DLD1 (cell line): ENCODE data around the gene MAPK8IP3.

ENCODE experiments used
- in situ Hi-C: cut with HindIII; loops from 2 replicates; pipeline ENCODE4 v1.10.0; 2017; ENCODE audit warnings: low sequenced_read_pairs

The MAPK8IP3 gene

DNA sequence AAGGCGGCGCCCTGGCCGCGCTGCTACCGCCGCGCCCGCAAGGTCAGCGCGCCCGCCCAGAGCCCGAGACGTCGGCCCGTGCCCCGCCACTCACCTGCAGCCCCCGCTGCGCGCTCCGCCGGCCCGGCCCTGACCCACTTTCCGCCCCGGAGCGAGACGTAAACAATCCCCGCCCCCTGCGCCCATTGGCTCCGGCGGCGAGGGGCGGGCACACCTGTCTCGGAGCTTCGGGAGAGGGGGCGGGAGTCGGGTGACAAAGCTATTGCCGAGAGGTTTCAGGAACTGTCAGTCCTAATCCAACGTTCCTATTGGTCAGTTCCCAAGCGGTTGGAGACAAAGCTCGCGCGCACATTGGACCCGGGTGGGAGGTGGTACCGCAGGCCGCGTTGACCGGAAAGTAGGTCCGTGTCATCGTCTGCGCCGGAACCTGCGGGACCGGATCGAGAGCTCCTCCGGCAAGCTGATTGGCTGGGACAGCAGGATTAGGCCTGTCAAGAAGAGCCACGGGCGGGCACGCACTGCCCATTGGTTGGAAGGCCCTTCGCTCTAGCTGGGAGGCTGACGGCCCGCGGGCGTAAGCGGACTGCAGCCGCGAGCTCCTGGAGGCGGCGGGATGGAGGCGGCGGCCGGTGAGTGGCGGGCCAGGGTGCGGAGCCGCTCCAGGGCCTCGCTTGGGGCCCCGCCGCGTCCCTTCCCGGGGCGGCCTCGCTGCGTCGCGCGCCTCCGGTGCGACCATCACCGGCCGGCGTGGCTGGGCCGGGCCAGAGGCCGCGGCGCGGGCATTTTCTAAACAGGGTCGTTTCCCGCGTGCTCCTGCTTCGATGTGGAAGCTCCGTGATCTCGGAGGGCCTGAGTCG lies 76.6 kb downstream of the MAPK8IP3 start, which contains the start of the genes NUBP2 and SPSB3:
Gene NUBP2 (plus strand): TSS at position 553 of the 857 bp plus-strand sequence. CDS start 61 bp downstream, at position 614.
Gene SPSB3 (minus strand): TSS at position 164 of the 857 bp plus-strand sequence. CDS start 1,088 bp downstream, outside the sequence.
- in situ Hi-C loops = no loop called here

DNA sequence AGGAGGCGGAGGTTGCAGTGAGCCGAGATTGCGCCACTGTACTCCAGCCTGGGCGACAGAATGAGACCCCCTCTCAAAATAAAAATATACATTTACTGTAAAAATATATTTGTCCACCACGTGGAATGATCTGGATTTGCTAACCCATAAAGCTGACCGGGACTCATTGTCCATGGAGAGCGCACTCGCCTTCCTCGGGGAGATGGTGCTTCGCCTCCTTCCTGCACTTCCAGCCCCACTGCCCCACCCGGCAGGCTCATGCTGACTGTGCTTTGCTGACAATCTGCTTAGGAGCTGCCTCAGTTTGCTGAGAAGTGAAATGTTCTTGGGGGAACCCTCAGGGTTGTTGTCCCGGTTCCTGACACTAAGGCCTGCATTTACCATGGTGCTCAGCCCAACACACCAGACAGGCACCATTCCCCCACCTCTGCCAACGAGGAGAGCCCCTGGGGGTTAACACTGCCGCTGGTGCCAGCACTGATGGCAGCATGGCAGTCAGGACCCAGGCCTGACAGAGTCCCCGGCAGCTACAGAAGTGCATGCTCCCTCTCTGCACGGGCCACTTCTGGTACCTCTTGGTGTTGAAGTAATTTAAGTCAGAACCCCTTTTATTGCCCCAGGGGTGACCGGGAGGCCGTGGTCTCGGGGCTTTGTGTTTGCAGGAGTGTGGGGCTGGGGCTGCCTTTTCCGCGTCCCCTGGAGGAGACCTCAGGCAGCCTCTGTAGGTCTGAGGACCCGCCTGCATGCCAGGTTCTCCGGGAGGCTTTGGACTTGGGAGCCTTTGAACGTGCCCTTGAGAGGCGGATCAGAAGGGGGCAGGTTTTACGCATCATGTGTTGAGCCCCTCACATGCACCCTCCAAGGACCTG lies 79.2 kb downstream of the MAPK8IP3 start:
- in situ Hi-C loops = no loop called here

DNA sequence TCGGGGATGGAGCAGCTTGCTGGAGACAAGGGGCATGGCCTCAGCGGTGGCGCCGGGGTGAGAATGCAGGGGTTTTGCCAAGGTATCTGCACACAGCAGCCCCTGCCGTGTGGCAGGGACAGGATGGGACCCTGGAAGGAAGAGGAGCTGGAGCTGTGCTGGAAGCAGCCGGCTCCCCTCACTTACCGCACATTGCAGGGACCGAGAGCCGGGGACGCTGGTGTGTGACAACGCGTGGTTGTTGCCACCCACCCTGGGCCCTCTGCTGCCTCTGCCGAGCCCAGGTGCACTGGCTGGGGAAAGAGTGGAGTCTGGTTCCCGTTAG lies 79.8 kb downstream of the MAPK8IP3 start:
- in situ Hi-C loops = no loop called here

GRCh38 chr16:1786242-1787055 lies 80.5 kb downstream of the MAPK8IP3 start:
- in situ Hi-C loops = no loop called here

DNA sequence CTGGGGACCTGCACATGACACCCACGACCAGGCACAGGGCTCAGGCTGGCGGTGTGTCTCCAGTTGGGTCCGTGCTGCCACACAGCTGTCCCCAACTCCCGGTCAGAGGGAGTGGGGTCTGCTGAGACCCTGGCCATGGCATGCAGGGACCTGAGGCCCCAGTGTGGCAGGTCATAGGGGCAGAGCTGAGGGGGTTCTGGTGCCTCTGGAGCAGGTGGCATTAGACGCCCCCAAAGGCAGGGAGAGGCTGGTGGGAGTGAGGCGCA lies 81.0 kb downstream of the MAPK8IP3 start:
- in situ Hi-C loops = no loop called here

DNA sequence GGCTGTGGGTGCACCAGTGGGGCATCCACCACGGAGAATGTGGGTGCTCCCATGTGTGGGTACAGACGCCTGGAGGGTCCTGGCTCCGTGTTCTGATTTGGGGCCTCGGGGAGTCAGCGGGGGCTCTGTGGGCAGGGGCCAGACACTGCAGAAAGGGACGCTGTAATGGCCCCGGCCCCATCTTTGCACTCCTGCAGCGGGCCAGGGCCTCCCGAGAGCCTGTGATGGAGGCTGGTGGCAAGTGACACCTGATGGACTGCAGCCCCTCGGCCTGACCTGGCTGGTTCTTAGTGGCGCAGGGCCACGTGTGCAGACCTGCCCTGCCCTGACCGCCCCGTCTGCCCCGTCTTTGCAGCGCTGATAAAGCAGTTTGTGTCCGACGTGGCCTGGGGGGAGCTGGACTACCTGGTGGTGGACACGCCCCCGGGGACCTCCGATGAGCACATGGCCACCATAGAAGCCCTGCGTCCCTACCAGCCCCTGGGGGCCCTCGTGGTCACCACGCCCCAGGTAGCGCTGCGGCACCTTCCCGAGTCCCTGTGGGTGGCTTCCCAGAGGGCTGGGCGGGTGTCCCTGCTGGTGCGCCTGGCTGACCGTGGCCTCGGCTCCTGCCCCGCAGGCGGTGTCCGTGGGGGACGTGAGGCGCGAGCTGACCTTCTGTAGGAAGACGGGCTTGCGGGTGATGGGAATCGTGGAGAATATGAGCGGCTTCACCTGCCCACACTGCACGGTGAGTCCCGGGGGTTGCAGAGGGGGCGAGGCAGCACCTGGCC lies 81.5 kb downstream of the MAPK8IP3 start:
- in situ Hi-C loops = no loop called here

- in situ Hi-C loops = no loop called here
Measured at GRCh38 chr16:1788095-1788707, 82.2 kb downstream of the MAPK8IP3 start.

DNA sequence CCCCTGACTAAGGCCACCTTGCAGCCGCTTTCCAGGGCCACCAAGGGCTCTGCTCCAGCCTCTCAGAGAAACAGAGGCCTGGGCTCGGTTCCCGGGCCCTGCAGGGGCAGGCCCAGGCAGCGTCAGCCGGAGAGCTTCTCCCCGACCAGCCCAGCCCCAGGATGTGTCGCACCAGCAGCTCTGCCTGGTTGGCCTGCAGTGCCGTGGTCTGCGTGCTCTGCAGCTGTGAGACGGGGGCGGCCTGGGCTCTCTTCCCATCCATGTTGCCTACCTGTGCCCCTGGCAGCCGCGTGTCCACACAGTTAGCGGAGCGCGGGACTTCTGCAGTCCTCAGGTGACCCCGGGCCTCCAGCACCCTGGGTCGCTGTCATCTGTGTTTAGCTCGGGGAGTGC lies 82.7 kb downstream of the MAPK8IP3 start:
- in situ Hi-C loops = no loop called here

DNA sequence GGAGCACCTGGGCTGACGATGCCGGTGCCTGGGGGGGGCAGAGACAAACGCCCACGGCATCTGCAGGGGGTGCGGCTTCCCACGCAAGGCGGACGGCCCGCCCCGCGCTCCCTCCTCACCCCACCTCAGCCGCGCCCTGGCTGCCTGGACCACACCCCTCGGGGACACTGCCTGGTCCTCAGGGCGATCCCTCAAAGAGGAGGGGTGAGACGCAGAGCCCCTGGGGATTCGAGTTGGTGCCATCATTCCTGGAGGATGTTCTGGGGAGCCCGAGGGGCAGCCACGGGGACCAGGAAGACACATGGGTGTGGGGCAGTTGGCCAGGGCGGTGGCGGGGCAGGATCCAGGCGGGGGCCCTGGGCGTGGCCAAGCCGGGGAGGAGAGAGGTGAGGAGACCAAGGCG lies 83.6 kb downstream of the MAPK8IP3 start:
- in situ Hi-C loops = no loop called here

- in situ Hi-C loops = no loop called here
Measured at GRCh38 chr16:1790261-1790610, 84.2 kb downstream of the MAPK8IP3 start.

GRCh38 chr16:1790611-1791255 lies 84.7 kb downstream of the MAPK8IP3 start:
- in situ Hi-C loops = no loop called here

GRCh38 chr16:1791256-1791942 lies 85.4 kb downstream of the MAPK8IP3 start:
- in situ Hi-C loops = no loop called here

GRCh38 chr16:1791943-1792812 lies 86.2 kb downstream of the MAPK8IP3 start:
- in situ Hi-C loops = no loop called here

DNA sequence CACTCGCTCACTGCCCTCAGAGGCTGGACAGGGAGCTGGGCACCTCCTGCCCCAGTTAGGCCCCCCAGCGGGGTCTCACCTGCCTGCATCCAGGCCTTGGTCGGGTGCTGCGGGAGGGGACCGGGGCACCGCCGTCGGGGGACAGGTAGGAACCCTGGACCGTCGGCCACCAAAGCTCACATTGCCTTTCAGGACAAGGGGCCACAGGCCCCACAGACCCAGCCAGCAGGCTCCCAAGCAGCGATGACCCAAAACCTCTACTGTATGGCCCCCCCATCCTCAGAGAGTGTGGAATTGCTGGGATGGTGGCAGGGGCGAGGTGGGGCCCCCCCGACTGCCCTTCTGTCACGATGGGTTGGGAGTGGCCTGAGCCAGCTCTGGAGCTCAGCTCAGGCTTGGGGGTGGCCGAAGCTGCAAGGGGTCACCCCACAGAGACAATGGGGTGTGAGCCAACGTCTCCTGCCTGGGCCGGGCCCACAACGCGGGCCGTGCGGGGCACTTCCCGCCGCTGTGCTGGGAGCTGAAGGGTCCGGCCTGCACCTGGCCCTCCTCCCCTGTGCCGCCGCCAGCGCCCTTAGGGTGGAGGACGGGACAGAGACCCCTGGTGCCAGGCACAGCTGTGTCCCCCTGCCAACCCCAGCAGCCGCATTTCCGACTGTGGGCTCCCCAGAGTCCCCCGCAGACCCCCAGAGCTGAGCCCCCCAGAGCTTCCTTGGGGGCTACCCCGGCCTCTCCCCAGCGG lies 87.0 kb downstream of the MAPK8IP3 start:
- in situ Hi-C loops = no loop called here

- in situ Hi-C loops = no loop called here
Measured at GRCh38 chr16:1793578-1794220, 87.7 kb downstream of the MAPK8IP3 start, which contains the start of gene IGFALS. IGFALS (minus strand) TSS chr16:1793705; CDS start chr16:1793652, 53 bp downstream.

DNA sequence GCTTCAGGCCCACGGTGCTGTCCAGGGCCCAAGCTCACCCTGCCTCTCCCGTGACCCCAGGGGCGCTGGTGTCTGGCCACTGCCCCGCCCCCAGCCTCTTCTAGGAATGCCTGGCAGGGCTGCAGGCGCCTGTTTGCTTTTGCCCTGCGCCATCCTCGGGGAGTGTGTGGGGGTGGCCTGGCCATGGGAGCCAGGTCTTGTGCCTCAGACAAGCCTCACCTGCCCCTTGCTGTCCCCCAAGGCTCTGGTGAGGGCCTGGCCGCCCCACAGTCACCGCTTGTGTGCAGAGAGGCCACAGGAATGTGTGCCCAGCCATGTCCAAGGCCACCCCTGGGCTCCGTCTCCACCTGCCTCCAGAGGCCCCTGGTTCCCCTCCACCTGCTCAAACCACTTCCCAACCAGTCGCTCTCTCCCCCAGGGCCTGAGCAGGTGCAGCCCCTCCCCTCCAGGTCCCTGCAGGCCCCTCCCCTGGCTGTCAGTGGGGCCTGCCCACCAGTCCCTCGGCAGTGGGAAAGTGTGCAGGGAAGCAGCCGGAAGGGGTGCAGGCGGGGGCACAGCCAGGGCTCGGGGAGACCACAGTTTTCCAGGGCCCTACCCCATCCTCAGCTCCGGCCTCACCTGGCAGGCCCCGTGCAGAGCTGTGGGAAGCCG lies 88.4 kb downstream of the MAPK8IP3 start:
- in situ Hi-C loops = no loop called here
